WTC11 (cell line): Measurements from ENCODE around the gene SPTLC2.

ENCODE experiments used
- ATF3 ChIP-seq: sonication (generic); formaldehyde crosslinking; conservative IDR thresholded peaks from 2 replicates; pipeline ENCODE4 v1.8.1; 2022; ENCODE audit warnings: mild to moderate bottlenecking, missing genetic modification reagents
- CREB1 ChIP-seq: sonication (generic); formaldehyde crosslinking; IDR thresholded peaks from 2 replicates; pipeline ENCODE4 v1.8.0; 2023; ENCODE audit warnings: mild to moderate bottlenecking, missing genetic modification reagents
- CREM ChIP-seq: sonication (generic); formaldehyde crosslinking; IDR thresholded peaks from 2 replicates; pipeline ENCODE4 v1.8.1; 2022; ENCODE audit warnings: mild to moderate bottlenecking, missing genetic modification reagents, moderate library complexity
- CTCF ChIP-seq: fragments of 200-600 bp; IDR thresholded peaks from 2 replicates; pipeline ENCODE4 v1.8.0; 2022; ENCODE audit warnings: antibody characterized with exemption
- E2F1 ChIP-seq: sonication (generic); formaldehyde crosslinking; IDR thresholded peaks from 2 replicates; pipeline ENCODE4 v1.8.0; 2022; ENCODE audit warnings: mild to moderate bottlenecking, missing genetic modification reagents
- FOXK1 ChIP-seq: sonication (generic); formaldehyde crosslinking; IDR thresholded peaks from 2 replicates; pipeline ENCODE4 v1.8.0; 2022; ENCODE audit warnings: mild to moderate bottlenecking, moderate library complexity, missing genetic modification reagents
- GABPB1 ChIP-seq: sonication (generic); formaldehyde crosslinking; IDR thresholded peaks from 2 replicates; pipeline ENCODE4 v1.8.1; 2023; ENCODE audit warnings: mild to moderate bottlenecking, missing genetic modification reagents
- HMGXB4 ChIP-seq: sonication (generic); formaldehyde crosslinking; IDR thresholded peaks from 2 replicates; pipeline ENCODE4 v1.8.1; 2023; ENCODE audit warnings: mild to moderate bottlenecking, moderate library complexity, missing genetic modification reagents
- JUN ChIP-seq: sonication (generic); formaldehyde crosslinking; IDR thresholded peaks from 2 replicates; pipeline ENCODE4 v1.8.0; 2023; ENCODE audit warnings: mild to moderate bottlenecking, missing genetic modification reagents
- NFE2L1 ChIP-seq: sonication (generic); formaldehyde crosslinking; IDR thresholded peaks from 2 replicates; pipeline ENCODE4 v1.8.1; 2023; ENCODE audit warnings: missing genetic modification reagents
- SMAD4 ChIP-seq: sonication (generic); formaldehyde crosslinking; IDR thresholded peaks from 2 replicates; pipeline ENCODE4 v1.8.0; 2022; ENCODE audit warnings: mild to moderate bottlenecking, missing genetic modification reagents
- USF1 ChIP-seq: sonication (generic); formaldehyde crosslinking; IDR thresholded peaks from 2 replicates; pipeline ENCODE4 v1.8.0; 2022; ENCODE audit warnings: mild to moderate bottlenecking, missing genetic modification reagents
- ZNF138 ChIP-seq: sonication (generic); formaldehyde crosslinking; conservative IDR thresholded peaks from 2 replicates; pipeline ENCODE4 v1.8.1; 2022; ENCODE audit warnings: mild to moderate bottlenecking, moderate library complexity, missing genetic modification reagents
- ZNF263 ChIP-seq: sonication (generic); formaldehyde crosslinking; IDR thresholded peaks from 2 replicates; pipeline ENCODE4 v1.8.1; 2022; ENCODE audit warnings: low read depth, mild to moderate bottlenecking, moderate library complexity, missing genetic modification reagents

- TF ChIP-seq ZNF263 (CRISPR knock-in tag) (no peak), FOXK1 (CRISPR knock-in tag) (no peak), CTCF (no peak), HMGXB4 (CRISPR knock-in tag) (no peak), NFE2L1 (CRISPR knock-in tag) (no peak), CREM (CRISPR knock-in tag) (no peak), SMAD4 (no peak), CREB1 (no peak), ATF3 (no peak), GABPB1 (CRISPR knock-in tag) (no peak), USF1 (CRISPR knock-in tag) (no peak), E2F1 (CRISPR knock-in tag) (no peak), JUN (CRISPR knock-in tag) (no peak), ZNF138 (CRISPR knock-in tag) (no peak)
Observed at GRCh38 chr14:77495334-77495733, 121.1 kb downstream of the SPTLC2 start.
